ENCODE measurements around the gene GAK.

DNA sequence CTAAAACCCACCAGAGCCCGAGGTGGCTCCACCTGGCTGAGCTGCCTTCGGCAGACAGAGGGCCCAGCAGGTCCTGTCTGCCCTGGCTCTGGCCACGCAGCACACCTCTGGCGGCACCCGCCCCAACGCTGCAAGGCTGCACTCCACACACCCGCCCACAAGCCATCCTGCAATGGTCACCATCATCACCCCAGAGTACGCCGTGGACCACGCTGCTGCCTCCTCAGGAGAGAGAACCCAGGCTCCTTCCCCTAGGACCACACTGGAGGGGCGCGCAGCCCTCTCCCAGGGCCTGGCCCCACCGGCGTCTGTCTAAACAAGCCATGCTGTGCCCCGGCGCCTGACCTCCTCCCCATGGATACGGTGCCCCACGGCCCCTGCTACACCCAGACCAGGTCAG is 66.5 kb downstream of the GAK start:
- TF ChIP-seq EZH2phosphoT487 (IDR thresholded peaks at IDR 0.05; ENCODE audit: borderline replicate concordance, low read depth) (no peak), USF2 (IDR thresholded peaks at IDR 0.05; ENCODE audit: borderline replicate concordance, low read depth, low read length) (no peak), RFX5 (IDR thresholded peaks at IDR 0.05; ENCODE audit: low read length) (no peak), FOXJ3 (CRISPR knock-in tag; IDR thresholded peaks at IDR 0.05) (no peak)
- TF ChIP-seq, protein P1, sequence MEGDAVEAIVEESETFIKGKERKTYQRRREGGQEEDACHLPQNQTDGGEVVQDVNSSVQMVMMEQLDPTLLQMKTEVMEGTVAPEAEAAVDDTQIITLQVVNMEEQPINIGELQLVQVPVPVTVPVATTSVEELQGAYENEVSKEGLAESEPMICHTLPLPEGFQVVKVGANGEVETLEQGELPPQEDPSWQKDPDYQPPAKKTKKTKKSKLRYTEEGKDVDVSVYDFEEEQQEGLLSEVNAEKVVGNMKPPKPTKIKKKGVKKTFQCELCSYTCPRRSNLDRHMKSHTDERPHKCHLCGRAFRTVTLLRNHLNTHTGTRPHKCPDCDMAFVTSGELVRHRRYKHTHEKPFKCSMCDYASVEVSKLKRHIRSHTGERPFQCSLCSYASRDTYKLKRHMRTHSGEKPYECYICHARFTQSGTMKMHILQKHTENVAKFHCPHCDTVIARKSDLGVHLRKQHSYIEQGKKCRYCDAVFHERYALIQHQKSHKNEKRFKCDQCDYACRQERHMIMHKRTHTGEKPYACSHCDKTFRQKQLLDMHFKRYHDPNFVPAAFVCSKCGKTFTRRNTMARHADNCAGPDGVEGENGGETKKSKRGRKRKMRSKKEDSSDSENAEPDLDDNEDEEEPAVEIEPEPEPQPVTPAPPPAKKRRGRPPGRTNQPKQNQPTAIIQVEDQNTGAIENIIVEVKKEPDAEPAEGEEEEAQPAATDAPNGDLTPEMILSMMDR (IDR thresholded peaks at IDR 0.05): no peak

Measured in SK-N-SH (cell line).